NB4 (cell line): Measurements from ENCODE around the gene MOB3B.
A peak's percentile ranks its signal among the peaks of the same experiment; 100 is the strongest.

Experiments used
- DNase-seq: peaks from one replicate; pipeline ENCODE4 v3.0.0; 2010; ENCODE audit warnings: low read depth
- H3K4me3 ChIP-seq: one replicate; pipeline ENCODE4 v1.5.1; 2011; ENCODE audit warnings: mild to moderate bottlenecking, low read depth, low read length, moderate library complexity
- CTCF ChIP-seq: IDR thresholded peaks from one replicate; pipeline ENCODE4 v1.5.1; 2012; ENCODE audit warnings: low read depth, low read length
- MAX ChIP-seq: IDR thresholded peaks from 2 replicates; pipeline ENCODE4 v1.6.1; 2011; ENCODE audit warnings: low read depth, low read length
- MYC ChIP-seq: IDR thresholded peaks from 2 replicates; pipeline ENCODE4 v1.6.1; 2011; ENCODE audit warnings: low read depth, low read length
- POLR2A ChIP-seq: IDR thresholded peaks from 2 replicates; pipeline ENCODE4 v1.6.1; 2011; ENCODE audit warnings: mild to moderate bottlenecking; ENCODE audit not compliant: insufficient read length; ENCODE audit errors: extremely low read depth

MOB3B gene

GRCh38 chr9:27386571-27387091 is 143.0 kb downstream of the MOB3B start:
- TF ChIP-seq MYC (no peak), POLR2A (no peak), MAX (no peak), CTCF (no peak)

GRCh38 chr9:27385606-27386322 is 143.8 kb downstream of the MOB3B start:
- no peak overlapping the region for H3K4me3 ChIP-seq
- no peak for DNase-seq
- no peak for TF ChIP-seq CTCF
- TF ChIP-seq POLR2A: no peak
- 0 out of 2 replicates have a peak, but pooled peaks have one; percentile 20 for TF ChIP-seq MAX
- TF ChIP-seq MYC: no peak

More at GRCh38 chr9:27386571-27387091, 143.0 kb downstream of the MOB3B start:
- H3K4me3 ChIP-seq: no peak overlapping the region
- DNase-seq: no peak

GRCh38 chr9:27384262-27385014 is 145.2 kb downstream of the MOB3B start:
- H3K4me3 ChIP-seq: no peak overlapping the region
- TF ChIP-seq CTCF (no peak), MYC (no peak), MAX (no peak), POLR2A (no peak)

GRCh38 chr9:27383524-27383923 is 146.1 kb downstream of the MOB3B start:
- TF ChIP-seq POLR2A: no peak
- no peak for TF ChIP-seq MAX
- no peak for TF ChIP-seq CTCF
- no peak for TF ChIP-seq MYC
- no peak for DNase-seq
- no peak overlapping the region for H3K4me3 ChIP-seq

More at GRCh38 chr9:27384262-27385014, 145.2 kb downstream of the MOB3B start:
- DNase-seq: no peak

- TF ChIP-seq POLR2A (no peak), MYC (no peak)
- H3K4me3 ChIP-seq: no peak overlapping the region
- DNase-seq: no peak
Observed at GRCh38 chr9:27382975-27383374, 146.6 kb downstream of the MOB3B start.

- DNase-seq: no peak
- TF ChIP-seq MAX: no peak
- TF ChIP-seq MYC: no peak
- no peak for TF ChIP-seq POLR2A
- TF ChIP-seq CTCF: no peak
- no peak overlapping the region for H3K4me3 ChIP-seq
Observed at GRCh38 chr9:27382308-27382707, 147.3 kb downstream of the MOB3B start.
